HG02763 (cell line): Measurements from ENCODE around the gene TCP11L2.

Experiments
- ATAC-seq: cut with Tn5 transposase; IDR thresholded peaks from one replicate; pipeline ENCODE4 v1.9.1; 2021; ENCODE audit warnings: mild to moderate bottlenecking, moderate library complexity; ENCODE audit not compliant: unreplicated experiment

TCP11L2 gene

GRCh38 chr12:106302401-106303201 lies at the start of gene TCP11L2:
TSS of gene TCP11L2 (plus strand) at chr12:106302733. CDS start at chr12:106311076, 8,343 bp downstream.
- peak; percentile 63 for ATAC-seq

DNA sequence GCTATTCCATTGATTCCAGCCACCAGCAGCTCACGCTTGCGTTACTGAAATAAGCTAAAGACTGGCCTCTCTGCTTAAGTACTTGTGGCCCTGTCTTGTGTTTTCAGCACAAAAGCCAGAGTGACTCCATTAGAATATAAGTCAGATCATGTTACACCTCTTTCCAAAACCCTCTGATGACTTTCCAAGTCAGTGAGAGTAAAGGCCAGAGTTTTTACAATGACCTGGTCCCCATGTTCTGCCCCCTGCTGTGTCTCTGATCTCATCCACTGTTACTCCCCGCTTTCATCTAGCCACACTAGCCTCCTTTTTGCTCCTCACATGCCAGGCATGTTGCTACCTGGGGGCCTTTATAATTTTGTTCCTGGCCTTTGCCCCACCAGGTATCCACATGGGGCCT lies 47.8 kb upstream of the TCP11L2 start:
- no peak for ATAC-seq

GRCh38 chr12:106255493-106255892 lies 47.0 kb upstream of the TCP11L2 start:
- no peak for ATAC-seq

DNA sequence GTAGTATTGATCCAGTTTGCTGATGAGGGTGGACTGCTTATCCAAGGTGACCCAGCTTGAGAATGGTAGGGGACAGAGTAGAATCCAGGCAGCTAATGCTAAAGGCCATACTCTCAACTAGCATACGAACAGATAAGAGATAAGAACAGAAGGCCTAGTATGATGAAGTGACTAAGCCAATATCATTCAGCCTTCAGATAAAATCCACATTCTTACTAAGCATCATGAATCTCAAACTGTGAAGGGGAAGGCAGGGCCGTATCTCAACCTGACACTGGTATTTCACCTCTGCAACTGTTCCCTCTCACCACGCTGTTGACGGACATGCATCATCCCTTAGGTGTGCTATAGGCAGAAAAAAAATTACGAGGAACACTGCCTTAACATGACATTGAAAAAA lies 46.6 kb upstream of the TCP11L2 start:
- no peak for ATAC-seq

DNA sequence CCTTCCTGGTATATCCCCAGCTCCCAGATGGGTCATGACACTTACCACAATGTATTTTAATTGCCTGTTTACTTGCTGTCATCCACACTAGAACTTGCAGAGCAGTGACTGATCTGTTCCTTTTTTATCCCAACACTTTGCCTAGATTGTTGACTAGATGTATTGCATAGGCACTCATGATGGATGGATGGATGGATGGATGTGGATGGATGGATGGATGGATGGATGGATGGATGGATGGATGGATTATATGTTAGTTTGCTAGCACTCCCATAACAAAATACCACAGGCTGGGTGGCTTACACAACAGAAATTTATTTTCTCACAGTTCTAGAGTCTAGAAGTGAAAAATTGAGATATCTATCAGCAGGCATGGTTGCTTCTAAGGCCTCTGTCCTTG lies 46.0 kb upstream of the TCP11L2 start:
- no peak for ATAC-seq

DNA sequence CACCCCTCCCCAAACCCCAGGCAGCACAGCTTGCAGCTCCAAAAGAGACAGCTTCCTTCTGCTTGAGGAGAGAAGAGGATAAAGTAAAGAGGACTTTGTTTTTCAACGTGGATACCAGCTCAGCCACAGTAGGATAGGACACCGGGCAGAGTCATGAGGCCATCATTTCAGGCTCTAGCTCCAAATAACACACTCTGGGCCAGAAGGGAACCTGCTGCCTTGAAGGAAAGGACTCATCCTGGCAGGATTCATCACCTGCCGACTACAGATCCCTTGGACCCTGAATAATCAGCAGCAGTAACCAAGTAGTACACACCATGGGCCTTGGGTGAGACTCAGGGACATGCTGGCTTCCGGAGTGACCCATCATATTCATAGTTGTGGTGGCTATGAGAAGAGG lies 44.3 kb upstream of the TCP11L2 start:
- ATAC-seq: no peak

DNA sequence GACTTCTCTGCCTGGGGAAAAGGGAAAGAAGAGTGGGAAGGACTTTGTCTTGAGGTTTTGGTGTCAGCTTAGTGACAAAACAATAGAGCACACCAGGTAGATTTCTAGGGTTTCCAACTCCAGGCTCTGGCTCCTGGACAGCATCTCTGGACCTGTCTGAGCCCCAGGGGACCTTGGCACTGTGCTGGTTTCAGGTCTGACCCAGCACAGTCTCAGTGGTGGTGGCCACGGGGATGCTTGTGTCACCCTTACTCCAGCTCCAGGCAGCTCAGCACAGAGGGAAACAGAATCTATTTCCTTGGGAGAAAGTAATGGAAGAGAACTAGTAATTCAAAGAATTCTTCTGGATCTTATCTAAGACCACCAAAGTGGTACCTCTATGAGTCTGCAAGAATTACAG lies 43.6 kb upstream of the TCP11L2 start:
- no peak for ATAC-seq

- ATAC-seq: no peak
Observed at GRCh38 chr12:106265116-106265515, 37.4 kb upstream of the TCP11L2 start.

GRCh38 chr12:106267535-106267934 lies 35.0 kb upstream of the TCP11L2 start:
- no peak for ATAC-seq

DNA sequence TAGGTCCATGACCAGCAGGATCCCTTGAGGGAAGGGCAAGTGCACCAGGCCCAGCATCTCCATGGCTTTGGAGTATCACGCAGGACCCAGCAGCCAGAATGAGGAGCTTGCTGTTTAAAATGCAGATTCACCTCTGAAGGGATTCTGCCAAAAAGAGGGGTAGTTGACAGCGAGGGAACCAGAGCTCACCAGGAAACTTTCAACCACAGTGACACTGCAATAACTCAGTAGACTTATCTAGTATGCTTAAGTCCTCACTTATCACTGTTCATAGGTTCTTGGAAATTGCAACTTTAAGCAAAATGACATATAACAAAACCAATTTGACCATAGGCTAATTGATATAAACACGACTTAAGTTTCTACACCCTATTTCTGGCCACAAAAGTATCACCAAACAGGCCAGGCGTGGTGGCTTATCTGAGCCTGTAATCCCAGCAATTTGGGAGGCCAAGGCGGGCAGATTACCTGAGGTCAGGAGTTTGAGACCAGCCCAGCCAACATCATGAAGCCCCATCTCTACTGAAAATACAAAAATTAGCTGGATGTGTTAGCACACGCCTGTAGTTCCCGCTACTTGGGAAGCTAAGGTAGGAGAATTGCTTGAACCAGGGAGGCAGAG lies 33.3 kb upstream of the TCP11L2 start:
- no peak for ATAC-seq

DNA sequence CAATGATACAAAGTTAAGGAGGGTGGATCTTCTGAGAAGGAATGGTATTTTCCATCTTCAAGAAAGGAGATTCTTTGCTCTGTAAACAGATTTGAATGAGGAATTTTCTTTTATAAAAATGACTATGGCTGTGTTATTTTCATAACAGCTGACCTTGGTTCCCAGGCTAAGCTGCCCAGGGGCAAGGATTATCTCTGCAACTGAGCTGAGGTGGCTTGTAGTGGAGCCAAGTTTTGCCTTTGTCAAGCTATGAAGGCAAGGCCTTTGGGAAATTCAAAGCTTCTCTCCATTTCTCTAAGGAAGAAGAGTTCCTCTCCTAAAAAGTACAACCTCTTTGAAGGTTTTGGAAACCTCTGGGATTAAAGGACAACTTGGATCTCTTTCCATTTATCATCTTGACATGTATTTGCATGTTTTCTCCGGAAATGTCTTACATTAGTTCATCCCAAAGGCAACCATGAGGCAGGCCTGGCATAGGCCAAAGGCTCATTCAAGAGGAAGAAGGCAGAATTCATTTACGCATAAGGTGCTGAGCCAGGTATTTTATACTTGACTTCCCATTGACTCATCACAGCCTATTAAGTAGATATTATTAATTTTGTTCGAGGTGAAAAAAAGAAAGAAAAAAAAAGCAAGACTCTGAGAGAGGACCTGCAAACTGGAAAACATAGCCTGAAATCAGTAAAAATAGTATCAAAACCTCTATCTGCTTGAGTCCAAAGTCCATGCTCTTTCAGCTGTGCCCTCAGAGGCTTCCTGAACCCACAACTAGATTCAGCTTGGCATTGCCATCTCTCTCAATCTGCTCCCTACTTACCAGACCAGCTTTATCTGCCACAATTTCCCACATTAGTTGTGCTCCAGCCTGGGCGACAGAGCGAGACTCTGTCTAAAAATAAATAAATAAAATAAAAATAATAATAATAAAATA lies 30.7 kb upstream of the TCP11L2 start:
- ATAC-seq: no peak

DNA sequence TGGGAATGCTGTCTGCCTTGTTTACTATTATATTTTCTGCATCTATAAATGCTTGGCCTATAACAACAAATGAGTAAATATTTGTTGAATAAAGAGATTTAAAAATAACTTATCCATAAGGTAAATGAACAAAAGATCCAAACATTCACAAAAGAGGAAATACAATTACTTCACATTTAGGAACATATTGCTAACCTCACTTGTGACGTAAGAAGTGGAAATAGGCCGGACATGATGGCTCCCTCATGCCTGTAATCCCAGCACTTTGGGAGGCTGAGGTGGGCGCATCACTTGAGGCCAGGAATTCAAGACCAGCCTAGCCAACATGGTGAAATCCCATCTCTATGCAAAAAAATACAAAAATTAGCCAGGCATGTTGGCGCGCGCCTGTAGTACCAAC lies 29.0 kb upstream of the TCP11L2 start:
- no peak for ATAC-seq

DNA sequence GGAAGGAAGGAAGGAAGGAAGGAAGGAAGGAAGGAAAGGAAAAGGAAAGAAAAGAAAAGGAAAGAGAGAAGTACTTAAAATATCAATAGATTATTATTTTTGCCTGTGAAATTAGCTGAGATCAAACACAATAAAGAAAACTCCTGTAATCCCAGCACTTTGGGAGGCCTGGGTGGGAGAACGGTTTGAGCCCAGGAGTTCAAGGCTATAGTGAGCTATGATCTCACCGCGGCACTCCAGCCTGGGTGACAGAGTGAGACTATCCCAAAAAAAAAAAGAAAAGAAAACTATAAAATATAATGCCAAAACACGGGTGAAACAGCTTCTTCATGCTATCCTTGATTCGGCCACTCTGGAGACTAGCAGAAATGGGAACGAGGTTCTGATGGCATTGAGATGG lies 28.5 kb upstream of the TCP11L2 start:
- no peak for ATAC-seq

GRCh38 chr12:106274575-106275121 lies 27.9 kb upstream of the TCP11L2 start:
- no peak for ATAC-seq

GRCh38 chr12:106275458-106275857 lies 27.1 kb upstream of the TCP11L2 start:
- no peak for ATAC-seq

DNA sequence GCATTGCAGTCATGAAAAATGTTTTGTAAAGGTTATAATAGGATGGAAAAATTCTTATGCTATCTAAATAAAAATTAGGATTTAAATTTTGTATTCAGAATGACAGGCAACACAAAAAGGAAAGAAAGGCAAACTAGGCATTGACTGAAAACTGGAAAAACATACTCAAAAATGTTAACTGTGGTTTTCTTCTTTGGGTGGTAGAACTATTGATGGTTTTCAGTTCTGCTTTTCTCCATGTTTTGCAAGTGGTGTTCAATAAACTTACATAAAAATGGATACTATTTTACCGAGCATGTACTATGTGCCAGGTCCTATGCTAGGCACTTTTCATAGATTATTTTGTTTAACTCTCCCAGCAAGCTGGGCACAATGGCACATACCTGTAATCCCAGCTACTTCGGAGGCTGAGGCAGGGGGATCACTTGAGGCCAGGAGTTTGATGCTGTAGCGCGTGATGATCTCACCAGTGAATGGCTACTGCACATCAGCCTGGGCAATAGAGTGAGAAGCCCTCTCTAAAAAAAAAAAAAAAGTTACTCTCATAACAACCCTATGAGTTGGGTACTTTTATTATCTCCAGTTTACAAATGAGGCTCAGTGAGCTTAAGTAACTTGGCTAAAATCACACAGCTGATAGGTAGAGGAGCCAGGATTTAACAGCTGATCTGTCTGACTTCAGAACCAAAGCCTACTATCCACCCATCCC lies 26.3 kb upstream of the TCP11L2 start:
- ATAC-seq: peak; percentile 61

- ATAC-seq: no peak
Observed at GRCh38 chr12:106280106-106280505, 22.4 kb upstream of the TCP11L2 start.

- no peak for ATAC-seq
Observed at GRCh38 chr12:106281056-106281782, 21.3 kb upstream of the TCP11L2 start.

GRCh38 chr12:106281804-106282203 lies 20.7 kb upstream of the TCP11L2 start:
- ATAC-seq: no peak
